ENCODE measurements around the gene STX5. TPM values are rescaled to one million over a fixed set of nuclear protein-coding genes. Genes with fewer than 3 reads are reported as not detected.

Gene STX5
- total and polyA plus RNA-seq, 9 of the 15 experiments (the other 6 are each of a cell fraction or from before 2014, with no cell fraction given) = 2.8 to 28.6 (median 23.7) TPM

- TF ChIP-seq FOXP4 (CRISPR knock-in tag; IDR thresholded peaks at IDR 0.05; ENCODE audit: borderline replicate concordance) = peak; percentile 84; the same call in 1 of the 2 replicates
- TF ChIP-seq ZNF696 (CRISPR knock-in tag; conservative IDR thresholded peaks at IDR 0.05) = 0 out of 2 replicates have a peak, but pooled peaks have one; percentile 46
- 0 out of 2 replicates have a peak, but pooled peaks have one; percentile 49 for TF ChIP-seq ZNF780A (CRISPR knock-in tag; IDR thresholded peaks at IDR 0.05)
- TF ChIP-seq PHF8 (IDR thresholded peaks at IDR 0.05; ENCODE audit: borderline replicate concordance, low read length) = peak; percentile 99
- TF ChIP-seq ZNF12 (CRISPR knock-in tag; IDR thresholded peaks at IDR 0.05) = no peak
- TF ChIP-seq CBX2 (IDR thresholded peaks at IDR 0.05; ENCODE audit: insufficient read depth, low read length, poor library complexity, severe bottlenecking) = no peak
- peak; percentile 73 for TF ChIP-seq LCOR (CRISPR knock-in tag; IDR thresholded peaks at IDR 0.05)
- TF ChIP-seq NR2F6 (CRISPR knock-in tag; IDR thresholded peaks at IDR 0.05) = no peak; the same call in 1 of the 2 replicates
- peak; percentile 40 for TF ChIP-seq HCFC1 (IDR thresholded peaks at IDR 0.05; ENCODE audit: low read depth, low read length)
- TF ChIP-seq BACH1 (tag; IDR thresholded peaks at IDR 0.05) = no peak
- peak; percentile 94 for TF ChIP-seq ZNF592 (IDR thresholded peaks at IDR 0.05)
- TF ChIP-seq TBL1XR1 (IDR thresholded peaks at IDR 0.05; ENCODE audit: low read length in 2 of 2) = peak; percentile 51 to 72; a peak in 2 of 4 replicates
- peak; percentile 86 for TF ChIP-seq ZNF431 (CRISPR knock-in tag; IDR thresholded peaks at IDR 0.05)
- no peak for TF ChIP-seq DEAF1 (CRISPR knock-in tag; IDR thresholded peaks at IDR 0.05)
- TF ChIP-seq MEF2D (tag; conservative IDR thresholded peaks at IDR 0.05; ENCODE audit: low read depth) = peak; percentile 63; the same call in 1 of the 2 replicates
- TF ChIP-seq CBX3 (IDR thresholded peaks at IDR 0.05; ENCODE audit: borderline replicate concordance in 1 of 2, low read length in 2 of 2) = peak in 1 of 2 experiments; percentile 77; a peak in 1 of 3 replicates
Observed at GRCh38 chr11:62855571-62856332, 23.9 kb upstream of the STX5 start (continued).

Measured in K562 (cell line).